Cardiac fibroblast (primary cell): ENCODE measurements around the gene ARIH2.
"Not testable (repeated sequence)": the region's sequence is repeated elsewhere in the genome, so short reads cannot be mapped to it uniquely, and the experiment has no call there.

Experiments used
- DNase-seq, 2 donors: peaks; one replicate each; pipeline versions ENCODE4 v3.0.0 to v3.0.0-alpha.2; 2010; ENCODE audit warnings: low read depth in 2 of 2
- H3K4me3 ChIP-seq, 2 donors: replicated peaks in 1 of 2; 1 replicate in 1 of 2; 2 replicates in 1 of 2; pipeline ENCODE4 v1.5.1; 2011; ENCODE audit warnings: low read depth in 2 of 2, low read length in 2 of 2, mild to moderate bottlenecking in 2 of 2, moderate library complexity in 1 of 2
- CTCF ChIP-seq: IDR thresholded peaks from one replicate; pipeline ENCODE4 v1.5.1; 2011; ENCODE audit warnings: low read depth, mild to moderate bottlenecking, low read length, inconsistent platforms

The ARIH2 gene

GRCh38 chr3:48899273-48899672 is 19.4 kb upstream of the ARIH2 start:
- H3K4me3 ChIP-seq: peak overlapping the region in 1 of 2 donors; percentile 72
- no peak for DNase-seq
- no peak for TF ChIP-seq CTCF

GRCh38 chr3:48907026-48907425 is 11.6 kb upstream of the ARIH2 start:
- not testable (repeated sequence) for H3K4me3 ChIP-seq, DNase-seq

- no peak for TF ChIP-seq CTCF
- DNase-seq: no peak
- no peak overlapping the region for H3K4me3 ChIP-seq
Measured at GRCh38 chr3:48915296-48915695, 3.3 kb upstream of the ARIH2 start.

GRCh38 chr3:48919215-48920138 is 835 bp downstream of the ARIH2 start:
- TF ChIP-seq CTCF: no peak
- peak; percentile 55 to 62 for DNase-seq
- peak overlapping the region; percentile 78 to 79 for H3K4me3 ChIP-seq

GRCh38 chr3:48926425-48927392 is 8.1 kb downstream of the ARIH2 start:
- H3K4me3 ChIP-seq: no peak overlapping the region
- no peak for TF ChIP-seq CTCF
- peak in 1 of 2 donors; percentile 53 for DNase-seq

GRCh38 chr3:48927928-48928327 is 9.3 kb downstream of the ARIH2 start:
- TF ChIP-seq CTCF: no peak
- peak in 1 of 2 donors; percentile 46 for DNase-seq
- no peak overlapping the region for H3K4me3 ChIP-seq

- DNase-seq: peak; percentile 39 to 45
- no peak for TF ChIP-seq CTCF
- no peak overlapping the region for H3K4me3 ChIP-seq
Measured at GRCh38 chr3:48928679-48929078, 10.0 kb downstream of the ARIH2 start.
